ENCODE results near the gene FPR2. TPM values are rescaled to one million over a fixed set of nuclear protein-coding genes. Genes with fewer than 3 reads are reported as not detected.
"Not testable (repeated sequence)": the region's sequence is repeated elsewhere in the genome, so short reads cannot be mapped to it uniquely, and the experiment has no call there.

Gene FPR2
- total and polyA plus RNA-seq, 10 of the 15 experiments (the other 5 are each of a cell fraction or from before 2014, with no cell fraction given), result not detected

DNA sequence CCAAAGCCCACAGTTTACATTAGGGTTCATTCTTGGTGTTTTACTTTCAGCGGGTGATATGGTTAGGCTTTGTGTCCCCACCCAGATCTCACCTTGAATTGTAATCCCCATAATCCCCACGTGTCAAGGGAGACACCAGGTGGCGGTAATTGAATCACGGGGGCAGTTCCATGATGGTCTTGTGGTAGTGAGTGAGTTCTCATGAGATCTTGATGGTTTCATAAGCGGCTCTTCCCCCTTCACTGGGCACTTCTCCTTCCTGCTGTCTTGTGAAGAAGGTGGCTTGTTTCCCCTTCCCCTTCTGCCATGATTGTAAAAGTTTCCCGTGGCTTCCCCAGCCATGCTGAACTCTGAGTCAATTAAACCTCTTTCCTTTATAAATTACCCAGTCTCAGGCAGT is 12.0 kb downstream of the FPR2 start:
- H3K4me2 ChIP-seq (ENCODE audit: control insufficient read depth, insufficient read depth), result no peak overlapping the region
- DNase-seq (ENCODE audit: low read depth, low spot score) (no peak), ATAC-seq (no peak), FAIRE-seq (no peak)
- no peaks in the 10 kb centered on the region for H3K79me2 ChIP-seq (ENCODE audit: control insufficient read depth, insufficient read depth, low read length)
- TF ChIP-seq ZNF384 (IDR thresholded peaks at IDR 0.05; ENCODE audit: borderline replicate concordance, low read depth, low read length), result no peak
- ChIA-PET RAD21 (ENCODE audit: unreplicated experiment) (no interaction called here), CTCF (no interaction called here), SMC1A (ENCODE audit: uncharacterized antibody, unreplicated experiment) (no interaction called here), POLR2A (no interaction called here)
- no peak overlapping the region for H3K27ac ChIP-seq (ENCODE audit: control insufficient read depth, insufficient read depth)
- intact Hi-C loops (cut with micrococcal nuclease; ENCODE audit: unreplicated experiment) (no loop called here), in situ Hi-C loops (cut with MboI) (no loop called here)
- H3K4me1 ChIP-seq (ENCODE audit: control insufficient read depth, insufficient read depth, low read length), result no peaks in the 10 kb centered on the region; the same call in 1 of the 2 replicates
- 12% methylated on average over 6 of the region's 6 CpGs for WGBS (ENCODE audit: insufficient coverage, insufficient replicate concordance, low lambda C conversion rate, missing lambda C conversion rate)
- no peak overlapping the region for H2AFZ ChIP-seq (ENCODE audit: control insufficient read depth, low read depth, low read length)
- H3K36me3 ChIP-seq (ENCODE audit: control insufficient read depth in 2 of 2, insufficient read depth in 2 of 2, low read length in 1 of 2), result no peaks in the 10 kb centered on the region
- no peaks in the 10 kb centered on the region for H3K27me3 ChIP-seq (replicated peaks in 1 of 2; ENCODE audit: control insufficient read depth in 2 of 2, insufficient read depth in 2 of 2, low read length in 1 of 2)
- H3K9ac ChIP-seq (ENCODE audit: control insufficient read depth, insufficient read depth, low read length), result no peak overlapping the region
- no peaks in the 10 kb centered on the region; the same call in 2 of the 3 replicates for H3K9me3 ChIP-seq (replicated peaks; ENCODE audit: control insufficient read depth, insufficient read depth, low read length)
- H3K4me3 ChIP-seq, result no peak overlapping the region
- H4K20me1 ChIP-seq (ENCODE audit: control insufficient read depth, insufficient read depth), result no peaks in the 10 kb centered on the region
- BruUV-seq (replicated peaks), result no TSS peak

DNA sequence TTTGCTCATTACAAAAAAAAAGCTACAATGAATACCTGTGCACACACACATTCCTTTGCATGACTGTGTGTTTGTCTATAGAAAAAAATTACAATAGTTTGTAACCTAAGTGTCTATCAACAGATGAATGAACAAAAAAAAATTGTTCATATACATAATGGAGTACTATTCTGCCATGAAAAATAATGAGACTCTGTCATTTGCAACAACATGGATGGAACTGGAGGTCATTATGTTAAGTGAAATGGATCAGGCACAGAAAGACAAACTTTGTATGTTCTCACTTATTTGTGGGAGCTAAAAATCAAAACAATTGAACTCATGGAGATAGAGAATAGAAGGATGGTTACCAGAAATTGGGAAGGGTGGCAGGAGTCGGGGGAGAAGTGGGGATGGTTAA is 15.6 kb downstream of the FPR2 start:
- intact Hi-C loops (cut with micrococcal nuclease; ENCODE audit: unreplicated experiment); ATAC-seq; H3K27ac ChIP-seq (ENCODE audit: control insufficient read depth, insufficient read depth); H4K20me1 ChIP-seq (ENCODE audit: control insufficient read depth, insufficient read depth); H3K4me2 ChIP-seq (ENCODE audit: control insufficient read depth, insufficient read depth); FAIRE-seq; H3K4me3 ChIP-seq; RAD21 ChIA-PET (ENCODE audit: unreplicated experiment); H3K27me3 ChIP-seq (replicated peaks in 1 of 2; ENCODE audit: control insufficient read depth in 2 of 2, insufficient read depth in 2 of 2, low read length in 1 of 2); DNase-seq (ENCODE audit: low read depth, low spot score); H3K79me2 ChIP-seq (ENCODE audit: control insufficient read depth, insufficient read depth, low read length); H3K4me1 ChIP-seq (ENCODE audit: control insufficient read depth, insufficient read depth, low read length); H3K36me3 ChIP-seq (ENCODE audit: control insufficient read depth in 2 of 2, insufficient read depth in 2 of 2, low read length in 1 of 2); in situ Hi-C loops (cut with MboI); BruUV-seq (replicated peaks); H3K9me3 ChIP-seq (replicated peaks; ENCODE audit: control insufficient read depth, insufficient read depth, low read length); POLR2A ChIA-PET; H2AFZ ChIP-seq (ENCODE audit: control insufficient read depth, low read depth, low read length); H3K9ac ChIP-seq (ENCODE audit: control insufficient read depth, insufficient read depth, low read length): not testable (repeated sequence)
- WGBS (ENCODE audit: insufficient coverage, insufficient replicate concordance, low lambda C conversion rate, missing lambda C conversion rate), result 71% methylated on average over 1 of the region's 1 CpG
- SMC1A ChIA-PET (ENCODE audit: uncharacterized antibody, unreplicated experiment), result interaction anchor here (1.6 kb wide), 1 partner anchor 35 kb away, joined by 6 read pairs; no protein-coding TSS in a partner anchor
- CTCF ChIA-PET, result interaction anchor here (1.1 to 2.3 kb wide), 4 partner anchors 8 to 119 kb away, joined by 3 to 11 read pairs (median 6); no protein-coding TSS in a partner anchor

Measured in GM12878 (cell line).